Breast epithelium (tissue), 3 donors: ENCODE data around the gene SLC26A9.

Experiments
- POLR2AphosphoS5 ChIP-seq, 3 donors: sonication (generic); formaldehyde crosslinking; IDR thresholded peaks; one replicate each; pipeline ENCODE4 v1.6.1; 2017; ENCODE audit warnings: antibody characterized with exemption in 3 of 3
- TF ChIP-seq, protein P1 (sequence below), 3 donors: fragments of 450-650 bp; IDR thresholded peaks; one replicate each; pipeline ENCODE4 v1.5.1; 2016 to 2017; ENCODE audit warnings: antibody characterized with exemption in 3 of 3, mild to moderate bottlenecking in 3 of 3, moderate library complexity in 3 of 3

DNA sequence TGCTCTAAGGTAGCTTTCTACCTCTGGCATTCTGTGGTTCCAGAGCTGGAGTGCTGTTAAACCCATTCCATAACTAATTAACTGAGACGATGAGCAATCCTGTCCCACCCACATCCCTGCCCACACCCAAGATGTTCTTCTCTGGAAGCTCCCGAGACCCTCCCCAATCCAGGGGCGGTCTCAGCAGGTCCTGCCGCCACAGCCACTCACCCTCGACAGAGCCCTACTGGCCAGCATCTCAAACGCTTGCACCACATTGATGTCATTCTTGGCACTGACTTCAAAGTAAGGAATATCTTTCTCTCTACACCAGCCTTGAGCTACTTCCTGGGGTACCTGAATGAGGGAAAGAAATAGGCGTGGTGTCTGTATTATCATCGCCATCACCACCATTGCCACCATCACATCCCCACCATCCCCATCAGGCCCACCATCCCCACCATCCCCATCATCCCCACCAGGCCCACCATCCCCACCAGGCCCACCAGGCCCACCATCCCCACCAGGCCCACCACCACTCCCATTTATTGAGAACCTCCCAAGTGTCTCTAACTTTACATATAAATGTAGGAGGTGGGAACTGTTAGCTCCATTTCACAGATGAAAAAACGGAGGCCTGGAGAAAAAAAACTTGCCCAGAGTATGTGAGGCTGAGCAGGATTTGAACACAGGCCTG, 42.2 kb upstream of the SLC26A9 start:
- TF ChIP-seq, protein P1, sequence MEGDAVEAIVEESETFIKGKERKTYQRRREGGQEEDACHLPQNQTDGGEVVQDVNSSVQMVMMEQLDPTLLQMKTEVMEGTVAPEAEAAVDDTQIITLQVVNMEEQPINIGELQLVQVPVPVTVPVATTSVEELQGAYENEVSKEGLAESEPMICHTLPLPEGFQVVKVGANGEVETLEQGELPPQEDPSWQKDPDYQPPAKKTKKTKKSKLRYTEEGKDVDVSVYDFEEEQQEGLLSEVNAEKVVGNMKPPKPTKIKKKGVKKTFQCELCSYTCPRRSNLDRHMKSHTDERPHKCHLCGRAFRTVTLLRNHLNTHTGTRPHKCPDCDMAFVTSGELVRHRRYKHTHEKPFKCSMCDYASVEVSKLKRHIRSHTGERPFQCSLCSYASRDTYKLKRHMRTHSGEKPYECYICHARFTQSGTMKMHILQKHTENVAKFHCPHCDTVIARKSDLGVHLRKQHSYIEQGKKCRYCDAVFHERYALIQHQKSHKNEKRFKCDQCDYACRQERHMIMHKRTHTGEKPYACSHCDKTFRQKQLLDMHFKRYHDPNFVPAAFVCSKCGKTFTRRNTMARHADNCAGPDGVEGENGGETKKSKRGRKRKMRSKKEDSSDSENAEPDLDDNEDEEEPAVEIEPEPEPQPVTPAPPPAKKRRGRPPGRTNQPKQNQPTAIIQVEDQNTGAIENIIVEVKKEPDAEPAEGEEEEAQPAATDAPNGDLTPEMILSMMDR (IDR thresholded peaks at IDR 0.05): no peak
- no peak for TF ChIP-seq POLR2AphosphoS5 (IDR thresholded peaks at IDR 0.05)
